B cell (primary cell): Measurements from ENCODE around the gene ZNF750. TPM values are rescaled to one million over a fixed set of nuclear protein-coding genes. Genes with fewer than 3 reads are reported as not detected.

ENCODE experiments used
- ATAC-seq: fragments of 200-7000 bp; cut with Tn5 transposase; one replicate; pipeline ENCODE4 v1.10.0; 2021; ENCODE audit warnings: low read depth, mild to moderate bottlenecking, moderate number of reproducible peaks, moderate library complexity
- CTCF ChIA-PET: fragments of 350-600 bp; sonication (Branson Sonifier 250); formaldehyde crosslinking; loops from one replicate; lab custom pipeline; 2021; ENCODE audit warnings: antibody characterized with exemption, inconsistent platforms; lab: Charles Lee
- POLR2A ChIA-PET: fragments of 350-600 bp; sonication (Branson Sonifier 250); formaldehyde crosslinking; loops from one replicate; lab custom pipeline; 2021; ENCODE audit warnings: antibody characterized with exemption; lab: Charles Lee
- DNase-seq: peaks from one replicate; pipeline ENCODE4 v3.0.0; 2013
- H2AFZ ChIP-seq: 2 replicates; pipeline ENCODE4 v1.6.1; 2012; ENCODE audit warnings: mild to moderate bottlenecking, low read depth, low read length; ENCODE audit not compliant: insufficient read depth, poor library complexity, severe bottlenecking
- H3K27ac ChIP-seq, 2 donors: 1 replicate in 1 of 2; 2 replicates in 1 of 2; pipeline ENCODE4 v1.5.1; 2012 to 2013; ENCODE audit warnings: low read length in 2 of 2, mild to moderate bottlenecking in 2 of 2, moderate library complexity in 1 of 2
- H3K27me3 ChIP-seq, 4 experiments: fragments of 200-600 bp in 1 of 4; sonication (generic) in 1 of 4; replicated peaks in 1 of 4; 1 replicate in 2 of 4; 2 replicates in 2 of 4; pipeline versions ENCODE4 v1.6.1 to v1.7.0; 2013 to 2016; ENCODE audit warnings: low read length in 3 of 4, mild to moderate bottlenecking in 2 of 4, mixed read lengths in 1 of 4, moderate library complexity in 1 of 4; ENCODE audit not compliant: insufficient read depth in 4 of 4, control insufficient read depth in 3 of 4; ENCODE audit errors: control extremely low read depth in 1 of 4
- H3K36me3 ChIP-seq, 2 experiments: replicated peaks in 1 of 2; 1 replicate in 1 of 2; 2 replicates in 1 of 2; pipeline versions ENCODE4 v1.6.1 to v1.7.1; 2013; ENCODE audit warnings: low read length in 1 of 2; ENCODE audit not compliant: insufficient read depth in 2 of 2, control insufficient read depth in 1 of 2; ENCODE audit errors: control extremely low read depth in 1 of 2, extremely low read depth in 1 of 2
- H3K4me1 ChIP-seq, 2 donors: fragments of 200-600 bp in 1 of 2; sonication (generic) in 1 of 2; 1 replicate in 1 of 2; 2 replicates in 1 of 2; pipeline versions ENCODE4 v1.5.1 to v1.6.1; 2013 to 2017; ENCODE audit warnings: low read length in 2 of 2; ENCODE audit not compliant: control insufficient read depth in 2 of 2, insufficient read depth in 2 of 2
- H3K4me2 ChIP-seq: replicated peaks from 2 replicates; pipeline ENCODE3; 2012; ENCODE audit warnings: mild to moderate bottlenecking, low read depth, low read length; ENCODE audit not compliant: poor library complexity, severe bottlenecking
- H3K4me3 ChIP-seq, 5 experiments: fragments of 200-600 bp in 1 of 5; sonication (generic) in 1 of 5; 1 replicate in 3 of 5; 2 replicates in 2 of 5; pipeline versions ENCODE4 v1.5.1 to v1.7.0; 2011 to 2016; ENCODE audit warnings: low read length in 4 of 5, mild to moderate bottlenecking in 4 of 5, low read depth in 2 of 5, control low read depth in 1 of 5, moderate library complexity in 1 of 5; ENCODE audit not compliant: insufficient read depth in 1 of 5; ENCODE audit errors: control extremely low read depth in 1 of 5, extremely low read depth in 1 of 5
- H3K79me2 ChIP-seq: fragments of 200-600 bp; sonication (generic); one replicate; pipeline ENCODE4 v1.6.0; 2016; ENCODE audit warnings: low read length; ENCODE audit not compliant: control insufficient read depth, insufficient read depth
- H3K9ac ChIP-seq: fragments of 200-600 bp; sonication (generic); 2 replicates; pipeline ENCODE4 v1.6.1; 2017; ENCODE audit warnings: mild to moderate bottlenecking, low read length, moderate library complexity
- H3K9me3 ChIP-seq, 3 donors: one replicate each; pipeline versions ENCODE4 v1.6.1 to v1.7.1; 2013; ENCODE audit warnings: low read length in 2 of 3; ENCODE audit not compliant: control insufficient read depth in 2 of 3, insufficient read depth in 1 of 3; ENCODE audit errors: control extremely low read depth in 1 of 3
- H4K20me1 ChIP-seq: 2 replicates; pipeline ENCODE4 v1.6.0; 2012; ENCODE audit warnings: mild to moderate bottlenecking, low read length; ENCODE audit not compliant: insufficient read depth, control insufficient read depth, poor library complexity, severe bottlenecking
- H3K27ac Mint-ChIP-seq: one replicate; pipeline ENCODE4 v1.8.0; 2021; ENCODE audit warnings: mixed read lengths
- H3K27me3 Mint-ChIP-seq: one replicate; pipeline ENCODE4 v1.8.0; 2021; ENCODE audit warnings: mixed read lengths
- H3K4me1 Mint-ChIP-seq: one replicate; pipeline ENCODE4 v1.8.0; 2021; ENCODE audit warnings: mixed read lengths
- H3K4me3 Mint-ChIP-seq: one replicate; pipeline ENCODE4 v1.8.0; 2021; ENCODE audit warnings: mixed read lengths
- H3K9me3 Mint-ChIP-seq: one replicate; pipeline ENCODE4 v1.8.0; 2022; ENCODE audit warnings: mixed read lengths; ENCODE audit not compliant: insufficient read depth
- CTCF ChIP-seq: fragments of 200-600 bp; IDR thresholded peaks from one replicate; pipeline ENCODE4 v1.8.0; 2022; ENCODE audit warnings: antibody characterized with exemption, mild to moderate bottlenecking
- EZH2 ChIP-seq: IDR thresholded peaks from 2 replicates; pipeline ENCODE4 v1.6.1; 2012; ENCODE audit warnings: borderline replicate concordance, low read depth, mild to moderate bottlenecking, moderate library complexity, low read length; ENCODE audit not compliant: insufficient read depth, poor library complexity, severe bottlenecking
- WGBS: methylation state at CpG from one replicate; pipeline ENCODE4 v1.1.5; 2013; ENCODE audit warnings: missing lambda C conversion rate; ENCODE audit not compliant: insufficient coverage; 5-methylcytosine and 5-hydroxymethylcytosine counted together
- intact Hi-C: fragments of 100-400 bp; cut with micrococcal nuclease; formaldehyde crosslinking; loops from one replicate; pipeline ENCODE4 v1.10.0; 2022
- polyA plus RNA-seq: library from polyadenylated mRNA; depleted of rRNA; stranded (reverse); fragments of >200 nt; gene quantifications from 2 replicates; pipeline ENCODE4 v1.2.3, GENCODE V29; 2012
- total RNA-seq, 2 donors: library from RNA; stranded (reverse); fragments of 120-200 nt in 1 of 2; gene quantifications; 1 replicate in 1 of 2; 2 replicates in 1 of 2; pipeline versions ENCODE4 v1.2.3 to v1.2.4, GENCODE V29; 2013 to 2022

ZNF750 gene
- total and polyA plus RNA-seq, 2 donors (not counting 1 experiment from before 2014, with no cell fraction given) = not detected

- TF ChIP-seq EZH2 = no peak
- no peak for TF ChIP-seq CTCF
- H3K9me3 ChIP-seq = no peaks in the 10 kb centered on the region
- H3K4me3 ChIP-seq = no peak overlapping the region
- H3K4me1 Mint-ChIP-seq = peaks cover 10% of the 10 kb centered on the region
- no peaks in the 10 kb centered on the region for H3K79me2 ChIP-seq
- DNase-seq (no peak), ATAC-seq (no peak)
- H3K27me3 ChIP-seq = no peaks in the 10 kb centered on the region
- no peak overlapping the region for H3K27ac ChIP-seq
- H2AFZ ChIP-seq = no peak overlapping the region
- H3K4me3 Mint-ChIP-seq = no peak overlapping the region
- peaks cover 4% of the 10 kb centered on the region for H3K27me3 Mint-ChIP-seq
- H3K9ac ChIP-seq = no peak overlapping the region
- intact Hi-C loops = no loop called here
- peaks cover 11 to 14% of the 10 kb centered on the region in 2 donors for H3K4me1 ChIP-seq
- H3K9me3 Mint-ChIP-seq = no peaks in the 10 kb centered on the region
- CTCF ChIA-PET = no interaction called here
- no peaks in the 10 kb centered on the region for H3K36me3 ChIP-seq
- POLR2A ChIA-PET = no interaction called here
- no peaks in the 10 kb centered on the region for H4K20me1 ChIP-seq
- no peak overlapping the region for H3K27ac Mint-ChIP-seq
- 92% methylated on average over 24 of the region's 25 CpGs for WGBS
- H3K4me2 ChIP-seq = no peak overlapping the region
These were observed 6.4 kb upstream of the ZNF750 start for GRCh38 chr17:82846061-82846691.

GRCh38 chr17:82845163-82845807 is 5.5 kb upstream of the ZNF750 start:
- Mint-ChIP-seq H3K9me3 (no peaks in the 10 kb centered on the region), H3K27me3 (peaks cover 4% of the 10 kb centered on the region), H3K4me3 (no peak overlapping the region), H3K4me1 (peaks cover 10% of the 10 kb centered on the region), H3K27ac (no peak overlapping the region)
- H3K9me3 ChIP-seq = no peaks in the 10 kb centered on the region
- ATAC-seq (no peak), DNase-seq (no peak)
- no peak overlapping the region for H2AFZ ChIP-seq
- no peak overlapping the region for H3K4me2 ChIP-seq
- intact Hi-C loops = no loop called here
- ChIA-PET POLR2A (no interaction called here), CTCF (no interaction called here)
- TF ChIP-seq CTCF (no peak), EZH2 (no peak)
- no peak overlapping the region for H3K4me3 ChIP-seq
- no peaks in the 10 kb centered on the region for H4K20me1 ChIP-seq
- H3K36me3 ChIP-seq = no peaks in the 10 kb centered on the region
- 98% methylated on average over 21 of the region's 24 CpGs for whole genome bisulfite sequencing
- no peak overlapping the region for H3K27ac ChIP-seq
- peaks cover 11 to 13% of the 10 kb centered on the region in 2 donors for H3K4me1 ChIP-seq
- no peaks in the 10 kb centered on the region for H3K27me3 ChIP-seq
- no peaks in the 10 kb centered on the region for H3K79me2 ChIP-seq
- H3K9ac ChIP-seq = no peak overlapping the region
